ENCODE data around the gene SPAG16. TPM values are rescaled to one million over a fixed set of nuclear protein-coding genes. Genes with fewer than 3 reads are reported as not detected.

SPAG16 gene
- total and polyA plus RNA-seq, 2 experiments from 2014 or later: 28.9 to 30.7 TPM

DNA sequence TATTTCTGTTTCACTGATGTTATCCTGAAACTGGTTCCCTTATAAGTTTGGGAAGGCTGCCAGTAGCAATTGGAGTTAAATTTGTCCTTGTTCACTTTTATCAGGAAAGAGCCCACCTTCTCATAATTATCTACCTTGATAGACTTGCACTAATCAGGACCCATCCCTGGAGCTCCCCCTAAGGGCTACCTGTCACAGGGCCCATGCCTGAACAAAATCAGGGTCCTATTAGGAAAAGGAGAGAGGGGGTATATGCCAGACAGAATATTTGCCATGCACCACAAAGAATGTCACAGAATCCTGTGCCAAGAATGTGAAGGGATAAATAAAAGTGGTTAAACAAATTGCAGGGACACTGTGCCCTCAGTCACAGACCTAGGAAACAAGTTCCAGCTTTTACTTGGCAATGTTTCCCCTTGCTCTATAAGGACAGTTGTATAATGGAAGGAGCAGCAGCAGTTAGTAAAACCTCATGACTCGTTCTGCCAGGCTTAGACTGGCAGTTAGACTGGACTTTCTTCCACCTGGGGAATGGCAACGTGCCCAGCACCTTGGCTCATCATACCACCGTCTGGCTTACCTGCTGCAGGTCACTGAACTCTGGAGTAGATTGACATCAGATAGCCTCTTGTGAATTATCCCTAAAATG is 1094.3 kb downstream of the SPAG16 start:
- H3K4me3 ChIP-seq: no peak overlapping the region
- no peaks in the 10 kb centered on the region for H3K9me2 ChIP-seq (ENCODE audit: insufficient read depth)
- TF ChIP-seq EZH2 (IDR thresholded peaks at IDR 0.05; ENCODE audit: insufficient read depth, poor library complexity, severe bottlenecking) (no peak), EZH2phosphoT487 (IDR thresholded peaks at IDR 0.05; ENCODE audit: insufficient read depth, low read depth) (no peak)
- no peaks in the 10 kb centered on the region for H4K20me1 ChIP-seq (ENCODE audit: insufficient read depth)
- H3K27ac ChIP-seq: no peak overlapping the region
- 11 to 12% methylated on average over 3 of the region's 3 CpGs for WGBS, 2 experiments (ENCODE audit: low coverage in 1 of 2, low lambda C conversion rate in 2 of 2, missing lambda C conversion rate in 2 of 2)
- H3F3A ChIP-seq (ENCODE audit: insufficient read depth): no peaks in the 10 kb centered on the region
- no peaks in the 10 kb centered on the region for H3K4me1 ChIP-seq (ENCODE audit: insufficient read depth)
- no peaks in the 10 kb centered on the region for H3K9me3 ChIP-seq (ENCODE audit: low read depth)
- DNase-seq: no peak
- H2AFZ ChIP-seq: no peak overlapping the region
- H3K9ac ChIP-seq: no peak overlapping the region
- no peaks in the 10 kb centered on the region for H3K36me3 ChIP-seq (ENCODE audit: low read depth)
- no peak overlapping the region for H3K4me2 ChIP-seq (ENCODE audit: unreplicated experiment)
- in situ Hi-C loops (cut with MboI): no loop called here
- no peaks in the 10 kb centered on the region for H3K79me2 ChIP-seq (ENCODE audit: insufficient read depth)
- no peaks in the 10 kb centered on the region for H3K27me3 ChIP-seq (replicated peaks; ENCODE audit: insufficient read depth)

DNA sequence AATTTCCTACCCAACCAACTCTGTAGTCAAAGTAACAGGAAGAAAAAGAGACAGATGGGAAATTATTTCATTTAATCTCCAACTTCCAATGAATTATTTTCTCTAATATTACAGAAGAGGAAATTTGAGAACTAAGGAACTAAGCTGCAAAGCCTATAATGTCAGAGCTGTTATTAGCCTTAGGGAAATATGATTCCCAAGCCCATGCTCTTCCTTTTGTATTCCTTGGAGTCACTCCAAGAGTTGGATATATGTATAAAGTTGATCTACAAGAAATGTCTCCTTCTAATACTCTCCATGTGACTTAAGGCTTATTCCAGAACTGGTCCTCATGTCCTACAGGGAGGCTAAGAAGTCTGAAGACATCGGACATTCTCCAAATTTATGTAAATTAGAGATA is 1095.0 kb downstream of the SPAG16 start:
- 75 to 86% methylated on average over 1 of the region's 1 CpG for WGBS, 2 experiments (ENCODE audit: low coverage in 1 of 2, low lambda C conversion rate in 2 of 2, missing lambda C conversion rate in 2 of 2)
- Histone ChIP-seq H2AFZ (no peak overlapping the region), H3K4me2 (ENCODE audit: unreplicated experiment) (no peak overlapping the region), H3K27me3 (replicated peaks; ENCODE audit: insufficient read depth) (no peaks in the 10 kb centered on the region), H3F3A (ENCODE audit: insufficient read depth) (no peaks in the 10 kb centered on the region), H3K4me1 (ENCODE audit: insufficient read depth) (no peaks in the 10 kb centered on the region), H3K9me3 (ENCODE audit: low read depth) (no peaks in the 10 kb centered on the region), H3K4me3 (no peak overlapping the region), H3K9me2 (ENCODE audit: insufficient read depth) (no peaks in the 10 kb centered on the region), H3K9ac (no peak overlapping the region), H3K27ac (no peak overlapping the region), H3K36me3 (ENCODE audit: low read depth) (no peaks in the 10 kb centered on the region), H4K20me1 (ENCODE audit: insufficient read depth) (no peaks in the 10 kb centered on the region), H3K79me2 (ENCODE audit: insufficient read depth) (no peaks in the 10 kb centered on the region)
- in situ Hi-C loops (cut with MboI): no loop called here
- DNase-seq: no peak
- TF ChIP-seq EZH2 (IDR thresholded peaks at IDR 0.05; ENCODE audit: insufficient read depth, poor library complexity, severe bottlenecking) (no peak), EZH2phosphoT487 (IDR thresholded peaks at IDR 0.05; ENCODE audit: insufficient read depth, low read depth) (no peak)

DNA sequence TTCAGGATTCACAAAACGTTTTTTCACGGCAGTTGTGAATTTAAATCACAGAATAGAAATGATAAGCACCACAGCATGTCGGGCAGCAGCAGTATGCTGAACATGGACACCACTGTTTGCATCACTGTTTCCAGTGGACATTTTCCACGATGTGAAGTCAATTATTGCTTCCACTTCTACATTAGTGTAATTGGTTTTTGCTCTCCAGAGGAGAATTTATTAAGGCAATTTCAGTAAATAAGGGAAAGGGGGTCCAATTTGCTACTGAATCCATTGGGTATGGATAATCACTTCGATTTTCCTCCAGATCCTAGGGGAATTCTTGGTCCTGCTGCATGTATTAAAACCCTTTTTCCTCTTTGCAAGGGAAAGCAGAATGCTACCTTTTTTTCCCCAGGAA is 1096.4 kb downstream of the SPAG16 start:
- in situ Hi-C loops (cut with MboI): no loop called here
- Histone ChIP-seq H2AFZ (no peak overlapping the region), H3K9ac (no peak overlapping the region), H4K20me1 (ENCODE audit: insufficient read depth) (no peaks in the 10 kb centered on the region), H3K9me3 (ENCODE audit: low read depth) (no peaks in the 10 kb centered on the region), H3K4me3 (no peak overlapping the region), H3K4me2 (ENCODE audit: unreplicated experiment) (no peak overlapping the region), H3F3A (ENCODE audit: insufficient read depth) (no peaks in the 10 kb centered on the region), H3K27me3 (replicated peaks; ENCODE audit: insufficient read depth) (no peaks in the 10 kb centered on the region), H3K4me1 (ENCODE audit: insufficient read depth) (no peaks in the 10 kb centered on the region), H3K79me2 (ENCODE audit: insufficient read depth) (no peaks in the 10 kb centered on the region), H3K36me3 (ENCODE audit: low read depth) (no peaks in the 10 kb centered on the region), H3K27ac (no peak overlapping the region), H3K9me2 (ENCODE audit: insufficient read depth) (no peaks in the 10 kb centered on the region)
- no peak for DNase-seq
- no peak for TF ChIP-seq EZH2 (IDR thresholded peaks at IDR 0.05; ENCODE audit: insufficient read depth, poor library complexity, severe bottlenecking)
- WGBS, 2 experiments (ENCODE audit: low coverage in 1 of 2, low lambda C conversion rate in 2 of 2, missing lambda C conversion rate in 2 of 2): 18 to 30% methylated on average over 5 of the region's 5 CpGs

DNA sequence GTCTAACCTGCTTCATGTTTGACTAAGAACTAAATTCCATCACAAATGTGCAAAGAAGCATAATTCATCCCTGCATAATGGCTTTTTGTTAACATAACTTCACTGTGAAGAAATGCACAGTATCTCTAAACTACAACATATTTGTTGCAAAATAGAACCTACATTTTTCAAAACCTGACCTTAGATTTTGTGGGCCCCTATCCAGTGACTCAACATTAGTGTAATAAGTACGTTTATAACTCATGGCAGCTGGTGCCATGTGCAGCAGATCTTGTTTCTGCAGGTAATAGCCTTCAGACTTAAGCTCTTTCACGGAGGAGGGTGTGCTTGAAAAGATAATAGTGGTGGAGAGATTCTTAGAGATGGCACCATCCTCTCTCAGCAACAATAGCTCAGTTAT is 1098.0 kb downstream of the SPAG16 start:
- Histone ChIP-seq H3K27ac (no peak overlapping the region), H3K36me3 (ENCODE audit: low read depth) (no peaks in the 10 kb centered on the region), H4K20me1 (ENCODE audit: insufficient read depth) (no peaks in the 10 kb centered on the region), H3F3A (ENCODE audit: insufficient read depth) (no peaks in the 10 kb centered on the region), H3K9me3 (ENCODE audit: low read depth) (no peaks in the 10 kb centered on the region), H3K4me2 (ENCODE audit: unreplicated experiment) (no peak overlapping the region), H3K4me1 (ENCODE audit: insufficient read depth) (no peaks in the 10 kb centered on the region), H3K79me2 (ENCODE audit: insufficient read depth) (no peaks in the 10 kb centered on the region), H3K27me3 (replicated peaks; ENCODE audit: insufficient read depth) (no peaks in the 10 kb centered on the region), H3K9ac (no peak overlapping the region), H3K9me2 (ENCODE audit: insufficient read depth) (no peaks in the 10 kb centered on the region), H2AFZ (no peak overlapping the region), H3K4me3 (no peak overlapping the region)
- 3 to 5% methylated on average over 2 of the region's 2 CpGs for WGBS, 2 experiments (ENCODE audit: low coverage in 1 of 2, low lambda C conversion rate in 2 of 2, missing lambda C conversion rate in 2 of 2)
- DNase-seq: no peak
- in situ Hi-C loops (cut with MboI): no loop called here
- TF ChIP-seq EZH2 (IDR thresholded peaks at IDR 0.05; ENCODE audit: insufficient read depth, poor library complexity, severe bottlenecking) (no peak), EZH2phosphoT487 (IDR thresholded peaks at IDR 0.05; ENCODE audit: insufficient read depth, low read depth) (no peak)

DNA sequence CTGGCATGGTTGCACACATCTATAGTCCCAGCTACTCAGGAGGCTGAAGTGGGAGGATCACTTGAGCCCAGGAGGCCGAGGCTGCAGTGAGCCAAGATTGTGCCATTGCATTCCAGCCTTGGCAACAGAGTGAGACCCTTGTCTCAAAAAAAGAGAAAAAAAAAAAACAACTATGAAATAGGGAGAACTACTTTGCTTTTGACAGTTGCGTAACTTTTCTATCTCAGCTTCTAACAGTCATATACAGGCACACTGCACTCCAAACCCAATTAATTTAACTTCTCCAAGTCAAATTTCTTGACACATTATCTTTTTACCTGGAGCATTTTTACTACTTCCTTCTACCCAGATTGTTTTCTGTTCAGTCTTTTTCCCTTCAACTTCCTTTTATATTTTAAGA is 1102.5 kb downstream of the SPAG16 start:
- Histone ChIP-seq H3K79me2 (ENCODE audit: insufficient read depth) (no peaks in the 10 kb centered on the region), H3K4me1 (ENCODE audit: insufficient read depth) (no peaks in the 10 kb centered on the region), H3K27me3 (replicated peaks; ENCODE audit: insufficient read depth) (no peaks in the 10 kb centered on the region; the same call in 1 of the 2 replicates), H3F3A (ENCODE audit: insufficient read depth) (no peaks in the 10 kb centered on the region), H3K4me2 (ENCODE audit: unreplicated experiment) (no peak overlapping the region), H3K27ac (no peak overlapping the region), H3K9ac (no peak overlapping the region), H3K4me3 (no peak overlapping the region), H3K36me3 (ENCODE audit: low read depth) (no peaks in the 10 kb centered on the region), H4K20me1 (ENCODE audit: insufficient read depth) (no peaks in the 10 kb centered on the region), H3K9me3 (ENCODE audit: low read depth) (no peaks in the 10 kb centered on the region), H3K9me2 (ENCODE audit: insufficient read depth) (no peaks in the 10 kb centered on the region), H2AFZ (no peak overlapping the region)
- in situ Hi-C loops (cut with MboI): no loop called here
- no peak for TF ChIP-seq EZH2 (IDR thresholded peaks at IDR 0.05; ENCODE audit: insufficient read depth, poor library complexity, severe bottlenecking)
- TF ChIP-seq EZH2phosphoT487 (IDR thresholded peaks at IDR 0.05; ENCODE audit: insufficient read depth, low read depth): no peak
- no peak for DNase-seq
- 34 to 43% methylated on average over 2 of the region's 2 CpGs for WGBS, 2 experiments (ENCODE audit: low coverage in 1 of 2, low lambda C conversion rate in 2 of 2, missing lambda C conversion rate in 2 of 2)

Measured in GM23248 (cell line).